22Rv1 (cell line): ENCODE measurements around the gene TAOK1.

Experiments used
- ZFX ChIP-seq: fragments of 450-650 bp; IDR thresholded peaks from 2 replicates; pipeline ENCODE4 v1.6.1; 2017; ENCODE audit warnings: antibody characterized with exemption, borderline replicate concordance
- TF ChIP-seq, protein P1 (sequence below): fragments of 450-650 bp; IDR thresholded peaks from 2 replicates; pipeline ENCODE4 v1.5.1; 2017; ENCODE audit warnings: mild to moderate bottlenecking

DNA sequence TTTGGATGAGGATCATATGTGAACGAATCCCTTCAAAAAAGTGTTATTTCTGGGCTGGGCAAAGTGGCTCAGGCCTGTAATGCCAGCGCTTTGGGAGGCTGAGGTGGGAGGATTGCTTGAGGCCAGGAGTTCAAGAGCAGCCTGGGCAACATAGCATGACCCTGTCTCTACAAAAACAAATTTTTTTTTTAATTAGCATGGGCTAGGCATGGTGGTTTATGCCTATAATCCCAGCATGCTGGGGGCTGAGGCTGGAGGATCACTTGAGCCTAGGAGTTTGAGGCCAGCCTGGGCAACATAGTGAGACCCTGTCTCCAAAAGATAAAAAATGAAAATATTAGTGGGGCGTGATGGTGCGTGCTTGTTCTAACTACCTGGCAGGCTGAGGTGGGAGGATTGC lies 4.6 kb downstream of the TAOK1 start:
- TF ChIP-seq, protein P1, sequence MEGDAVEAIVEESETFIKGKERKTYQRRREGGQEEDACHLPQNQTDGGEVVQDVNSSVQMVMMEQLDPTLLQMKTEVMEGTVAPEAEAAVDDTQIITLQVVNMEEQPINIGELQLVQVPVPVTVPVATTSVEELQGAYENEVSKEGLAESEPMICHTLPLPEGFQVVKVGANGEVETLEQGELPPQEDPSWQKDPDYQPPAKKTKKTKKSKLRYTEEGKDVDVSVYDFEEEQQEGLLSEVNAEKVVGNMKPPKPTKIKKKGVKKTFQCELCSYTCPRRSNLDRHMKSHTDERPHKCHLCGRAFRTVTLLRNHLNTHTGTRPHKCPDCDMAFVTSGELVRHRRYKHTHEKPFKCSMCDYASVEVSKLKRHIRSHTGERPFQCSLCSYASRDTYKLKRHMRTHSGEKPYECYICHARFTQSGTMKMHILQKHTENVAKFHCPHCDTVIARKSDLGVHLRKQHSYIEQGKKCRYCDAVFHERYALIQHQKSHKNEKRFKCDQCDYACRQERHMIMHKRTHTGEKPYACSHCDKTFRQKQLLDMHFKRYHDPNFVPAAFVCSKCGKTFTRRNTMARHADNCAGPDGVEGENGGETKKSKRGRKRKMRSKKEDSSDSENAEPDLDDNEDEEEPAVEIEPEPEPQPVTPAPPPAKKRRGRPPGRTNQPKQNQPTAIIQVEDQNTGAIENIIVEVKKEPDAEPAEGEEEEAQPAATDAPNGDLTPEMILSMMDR = no peak
- TF ChIP-seq ZFX = no peak
